Measurements from ENCODE around the gene GRIA3. TPM values are rescaled to one million over a fixed set of nuclear protein-coding genes. Genes with fewer than 3 reads are reported as not detected.
A peak's percentile ranks its signal among the peaks of the same experiment; 100 is the strongest.

GRIA3 gene
- total RNA-seq, 2 experiments from 2014 or later: not detected

DNA sequence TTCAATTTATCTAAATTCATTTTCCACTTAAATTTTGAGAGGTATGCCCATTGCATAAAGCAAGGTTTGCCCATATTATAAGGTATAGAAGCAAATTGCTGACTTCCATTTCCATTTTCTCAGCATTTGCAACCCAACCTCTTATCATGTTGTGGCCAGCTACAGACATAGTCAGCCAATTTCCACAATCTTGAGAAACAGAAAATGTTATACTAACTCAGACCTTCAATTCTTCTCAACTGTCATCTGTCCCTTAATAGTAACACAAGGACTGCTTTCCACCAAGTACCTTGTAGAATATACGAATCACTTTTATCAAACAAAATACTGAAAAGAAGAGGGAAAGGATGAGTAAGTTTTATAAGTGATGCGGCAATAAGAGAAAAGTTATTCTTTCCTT, 11.2 kb upstream of the GRIA3 start:
- intact Hi-C loops (cut with DNase I, micrococcal nuclease): no loop called here
- H3K4me3 Mint-ChIP-seq: no peak overlapping the region
- DNase-seq (no peak), ATAC-seq (no peak)
- CTCF ChIA-PET: interaction anchor here (1.2 kb wide), 1 partner anchor 30 kb away, joined by 3 read pairs; no protein-coding TSS in a partner anchor
- POLR2A ChIA-PET: no interaction called here
- no peak overlapping the region for H3K27ac Mint-ChIP-seq
- peaks cover 2% of the 10 kb centered on the region for H3K27me3 Mint-ChIP-seq
- no peaks in the 10 kb centered on the region for H3K4me1 Mint-ChIP-seq
- H3K9me3 Mint-ChIP-seq (ENCODE audit: low read depth): no peaks in the 10 kb centered on the region
- H3K36me3 Mint-ChIP-seq (ENCODE audit: low read depth): no peaks in the 10 kb centered on the region

DNA sequence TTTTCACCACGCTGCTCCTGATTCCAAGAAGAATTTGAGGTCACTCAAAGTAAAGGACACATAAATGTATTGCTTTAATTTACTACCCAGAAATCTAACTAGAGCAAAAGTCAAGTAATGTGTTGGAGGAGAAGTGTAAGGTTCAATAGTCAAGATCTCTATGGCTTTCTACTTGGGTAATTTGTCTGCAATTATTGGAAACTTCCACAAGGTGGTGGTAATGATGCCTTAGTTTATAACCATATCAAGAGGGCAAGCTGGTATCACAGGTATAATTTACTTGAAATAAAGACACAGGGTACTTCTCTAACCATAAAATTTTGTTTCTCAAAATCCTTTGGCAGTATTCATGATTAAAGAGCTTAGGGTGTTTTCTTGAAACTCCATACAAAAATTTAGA, 10.2 kb upstream of the GRIA3 start:
- POLR2A ChIA-PET: no interaction called here
- peaks cover 2% of the 10 kb centered on the region for H3K27me3 Mint-ChIP-seq

DNA sequence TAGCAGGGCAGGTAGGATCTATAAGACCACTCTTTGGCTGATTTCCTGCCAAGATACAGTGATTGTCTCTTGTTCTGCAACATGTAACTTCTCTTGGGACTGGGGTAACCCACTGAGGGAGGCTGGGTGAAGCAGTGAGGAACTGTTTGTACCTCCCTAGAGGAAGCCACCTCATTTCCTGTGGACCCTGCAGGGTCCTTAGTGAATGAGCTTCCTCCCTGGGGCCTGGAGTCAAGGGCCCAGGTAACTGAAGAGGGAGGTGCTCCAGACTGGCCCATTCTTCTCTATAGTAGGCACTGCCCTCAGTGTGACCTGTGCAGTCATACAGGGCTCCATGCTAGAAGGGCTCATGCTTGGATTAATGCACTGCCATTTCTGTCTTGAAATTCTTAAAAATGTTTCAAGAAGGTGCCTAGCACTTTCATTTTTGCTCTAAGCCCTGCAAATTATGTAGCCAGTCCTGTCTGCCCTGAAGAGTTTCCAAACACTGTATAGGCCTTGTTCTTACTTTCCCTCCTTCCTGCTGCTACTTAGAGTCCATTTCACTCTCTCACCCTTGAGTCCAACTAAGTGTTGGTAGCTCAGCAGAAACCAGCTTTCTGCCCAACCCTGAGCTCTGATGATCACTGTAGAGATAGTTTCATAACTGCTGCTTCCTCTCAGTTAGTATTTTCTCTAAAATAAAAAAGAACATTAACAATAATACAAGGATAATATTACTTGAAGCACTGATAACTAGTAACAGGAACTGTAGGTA, 8.5 kb upstream of the GRIA3 start:
- ATAC-seq (no peak), DNase-seq (no peak)
- Mint-ChIP-seq H3K27ac (no peak overlapping the region), H3K4me1 (no peaks in the 10 kb centered on the region), H3K9me3 (ENCODE audit: low read depth) (no peaks in the 10 kb centered on the region), H3K36me3 (ENCODE audit: low read depth) (no peaks in the 10 kb centered on the region), H3K4me3 (no peak overlapping the region), H3K27me3 (no peaks in the 10 kb centered on the region)
- ChIA-PET POLR2A (no interaction called here), CTCF (interaction anchor here (0.6 kb wide), 1 partner anchor 9 kb away, joined by 3 read pairs; no protein-coding TSS in a partner anchor)
- intact Hi-C loops (cut with DNase I, micrococcal nuclease): loop anchor here in 1 of 2 experiments (5.0 kb wide), 1 partner anchor 247 kb away; no protein-coding TSS in a partner anchor

More for the DNA sequence above, 10.2 kb upstream of the GRIA3 start:
- DNase-seq (no peak), ATAC-seq (no peak)
- H3K4me1 Mint-ChIP-seq: no peaks in the 10 kb centered on the region
- no peaks in the 10 kb centered on the region for H3K36me3 Mint-ChIP-seq (ENCODE audit: low read depth)
- intact Hi-C loops (cut with DNase I, micrococcal nuclease): no loop called here
- H3K4me3 Mint-ChIP-seq: no peak overlapping the region
- H3K27ac Mint-ChIP-seq: no peak overlapping the region
- CTCF ChIA-PET: interaction anchor here (1.2 kb wide), 1 partner anchor 29 kb away, joined by 3 read pairs; no protein-coding TSS in a partner anchor
- no peaks in the 10 kb centered on the region for H3K9me3 Mint-ChIP-seq (ENCODE audit: low read depth)

DNA sequence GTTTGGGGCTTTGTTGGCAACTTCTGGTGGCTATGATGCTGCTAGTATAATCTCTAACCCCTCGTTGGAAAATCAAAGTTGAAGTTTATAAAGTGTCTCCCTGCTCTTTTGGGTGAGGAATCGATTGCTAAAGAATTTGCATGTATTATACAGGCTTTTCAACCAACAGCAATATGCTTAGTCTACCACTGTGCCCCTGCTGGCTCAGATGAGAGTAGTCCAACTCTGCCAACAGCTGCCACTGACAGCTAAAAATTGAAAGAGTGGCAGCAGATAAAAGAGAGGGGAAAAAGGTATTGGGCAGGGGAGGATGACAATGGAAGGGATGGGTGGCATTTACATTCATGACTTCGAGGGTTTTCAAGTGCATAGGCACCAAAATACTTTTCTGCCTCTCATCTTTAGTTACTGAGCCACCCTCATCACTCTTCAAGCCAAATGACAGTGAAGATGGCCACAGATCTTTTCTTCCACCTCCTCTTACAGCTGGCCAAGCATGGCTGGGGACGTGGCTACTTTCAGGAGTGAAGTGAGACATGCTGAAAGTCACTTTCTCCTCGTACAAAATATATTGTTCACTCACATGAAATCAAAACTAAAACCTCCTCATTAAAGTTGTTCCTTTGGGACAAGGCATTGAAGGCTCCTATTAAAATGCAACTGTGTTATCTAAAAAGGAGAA, 2.7 kb upstream of the GRIA3 start:
- H3K4me3 Mint-ChIP-seq: no peak overlapping the region
- no peak for ATAC-seq
- POLR2A ChIA-PET: no interaction called here
- no peak for DNase-seq
- intact Hi-C loops (cut with DNase I, micrococcal nuclease): no loop called here
- H3K4me1 Mint-ChIP-seq: peaks cover 10% of the 10 kb centered on the region
- H3K27me3 Mint-ChIP-seq: peaks cover 25% of the 10 kb centered on the region
- H3K27ac Mint-ChIP-seq: no peak overlapping the region
- H3K36me3 Mint-ChIP-seq (ENCODE audit: low read depth): no peaks in the 10 kb centered on the region
- no peaks in the 10 kb centered on the region for H3K9me3 Mint-ChIP-seq (ENCODE audit: low read depth)
- CTCF ChIA-PET: no interaction called here

DNA sequence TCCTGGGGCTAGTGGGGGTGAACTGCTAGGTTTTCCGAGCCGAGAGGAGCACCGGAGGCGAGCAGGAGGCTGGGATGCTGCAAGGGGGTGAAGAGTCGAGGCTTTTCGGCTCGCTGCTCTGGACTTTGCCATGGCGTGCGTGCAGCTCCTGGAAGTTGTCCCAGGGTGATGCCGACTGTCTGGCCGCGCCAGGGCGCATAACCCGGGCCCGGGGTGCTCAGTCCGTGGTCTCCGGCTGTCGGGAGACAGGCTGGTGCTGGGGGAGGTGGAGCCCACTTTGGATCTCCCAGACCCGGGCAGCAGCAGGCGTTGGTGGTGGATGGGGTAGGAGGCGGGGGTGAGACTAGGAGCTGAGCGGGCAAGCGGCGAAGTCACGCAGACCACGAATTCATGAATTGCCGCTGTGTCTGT, 793 bp downstream of the GRIA3 start:
- Mint-ChIP-seq H3K36me3 (ENCODE audit: low read depth) (no peaks in the 10 kb centered on the region), H3K4me3 (no peak overlapping the region), H3K4me1 (peaks cover 10% of the 10 kb centered on the region), H3K27ac (no peak overlapping the region), H3K9me3 (ENCODE audit: low read depth) (no peaks in the 10 kb centered on the region), H3K27me3 (peaks cover 37% of the 10 kb centered on the region)
- intact Hi-C loops (cut with DNase I, micrococcal nuclease): no loop called here
- ATAC-seq: no peak
- CTCF ChIA-PET: no interaction called here
- POLR2A ChIA-PET: no interaction called here
- DNase-seq: peak; percentile 3

DNA sequence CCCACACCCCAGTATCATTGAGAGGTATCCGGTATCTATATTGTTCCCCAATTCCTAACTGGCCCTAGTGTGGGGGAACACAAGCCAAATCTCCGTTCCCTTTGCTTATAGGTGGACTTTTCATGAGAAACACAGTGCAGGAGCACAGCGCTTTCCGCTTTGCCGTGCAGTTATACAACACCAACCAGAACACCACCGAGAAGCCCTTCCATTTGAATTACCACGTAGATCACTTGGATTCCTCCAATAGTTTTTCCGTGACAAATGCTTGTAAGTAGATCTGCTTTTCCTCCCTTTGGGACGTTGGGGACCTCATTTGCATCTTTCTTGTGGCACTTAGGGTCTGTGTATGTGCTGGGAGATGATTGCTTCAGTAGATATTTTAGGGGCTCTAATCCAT, 1.6 kb downstream of the GRIA3 start:
- no peak overlapping the region for H3K4me3 Mint-ChIP-seq
- DNase-seq: no peak
- no peaks in the 10 kb centered on the region for H3K36me3 Mint-ChIP-seq (ENCODE audit: low read depth)
- H3K9me3 Mint-ChIP-seq (ENCODE audit: low read depth): no peaks in the 10 kb centered on the region
- peaks cover 37% of the 10 kb centered on the region for H3K27me3 Mint-ChIP-seq
- CTCF ChIA-PET: no interaction called here
- H3K4me1 Mint-ChIP-seq: peaks cover 10% of the 10 kb centered on the region
- intact Hi-C loops (cut with DNase I, micrococcal nuclease): no loop called here
- POLR2A ChIA-PET: no interaction called here
- H3K27ac Mint-ChIP-seq: no peak overlapping the region
- no peak for ATAC-seq

DNA sequence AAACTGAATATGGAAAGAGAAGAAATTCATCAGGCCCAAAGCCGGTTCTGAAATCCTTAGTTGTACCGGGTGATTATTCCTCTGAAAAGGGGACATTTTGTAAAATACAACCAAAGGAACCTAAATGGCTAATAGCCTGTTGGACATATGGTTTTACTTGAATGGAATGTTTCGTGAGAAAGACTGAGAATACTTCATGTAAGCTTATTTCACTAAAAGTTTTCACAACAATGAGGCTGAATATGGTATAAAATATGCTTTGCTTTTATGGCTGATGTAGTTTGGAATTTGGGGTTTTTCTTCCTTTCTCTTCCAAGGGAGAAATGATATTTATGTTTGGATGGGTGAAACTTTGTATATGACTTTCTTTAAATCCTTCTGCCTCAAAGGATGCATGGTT, 2.7 kb downstream of the GRIA3 start:
- Mint-ChIP-seq H3K27me3 (peaks cover 37% of the 10 kb centered on the region), H3K36me3 (ENCODE audit: low read depth) (no peaks in the 10 kb centered on the region), H3K9me3 (ENCODE audit: low read depth) (no peaks in the 10 kb centered on the region), H3K27ac (no peak overlapping the region), H3K4me1 (peaks cover 10% of the 10 kb centered on the region), H3K4me3 (no peak overlapping the region)
- DNase-seq (no peak), ATAC-seq (no peak)
- POLR2A ChIA-PET: no interaction called here
- CTCF ChIA-PET: no interaction called here
- intact Hi-C loops (cut with DNase I, micrococcal nuclease): no loop called here

DNA sequence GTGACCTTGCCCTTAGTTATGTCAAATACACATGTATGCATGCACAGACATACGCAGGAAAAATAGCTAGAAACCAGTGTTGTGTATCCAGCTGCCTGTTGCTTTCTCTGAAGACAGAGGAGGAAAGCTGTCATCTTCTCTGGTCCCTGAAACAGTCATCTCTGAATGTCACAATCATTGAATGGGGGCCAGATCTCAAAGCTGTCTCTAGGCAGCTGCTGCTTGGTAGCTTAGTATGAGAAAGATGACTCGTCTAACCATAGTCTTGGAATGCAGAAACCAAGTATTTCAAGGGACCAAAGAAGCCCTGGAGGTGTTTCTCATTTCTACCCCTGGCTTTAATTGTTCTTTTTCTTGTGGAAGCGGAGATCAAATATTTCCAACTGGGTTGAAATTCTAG, 4.0 kb downstream of the GRIA3 start:
- DNase-seq (no peak), ATAC-seq (no peak)
- Mint-ChIP-seq H3K27ac (no peak overlapping the region), H3K36me3 (ENCODE audit: low read depth) (no peaks in the 10 kb centered on the region), H3K4me3 (no peak overlapping the region), H3K27me3 (peaks cover 32% of the 10 kb centered on the region), H3K4me1 (peaks cover 10% of the 10 kb centered on the region), H3K9me3 (ENCODE audit: low read depth) (no peaks in the 10 kb centered on the region)
- CTCF ChIA-PET: no interaction called here
- POLR2A ChIA-PET: no interaction called here
- intact Hi-C loops (cut with DNase I, micrococcal nuclease): no loop called here

DNA sequence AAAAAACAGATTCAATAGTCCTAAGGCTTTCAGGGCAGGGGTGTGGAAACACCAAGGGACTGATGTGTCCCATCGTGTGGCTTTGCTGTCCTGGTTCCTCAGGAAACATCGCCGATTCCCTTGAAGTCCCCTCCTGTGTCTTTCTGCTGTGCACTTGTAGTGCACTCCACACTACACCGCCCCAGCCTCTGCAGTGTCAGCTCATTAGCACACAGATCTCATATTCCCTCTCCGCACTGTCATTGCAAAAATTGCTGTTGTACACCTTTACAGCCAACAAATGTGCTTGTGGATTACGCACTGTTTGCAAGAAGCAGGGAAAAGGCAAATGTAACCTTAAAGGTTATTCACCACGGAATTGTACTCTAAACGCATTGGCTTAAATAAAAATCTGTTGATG, 5.3 kb downstream of the GRIA3 start:
- Mint-ChIP-seq H3K4me1 (peaks cover 3% of the 10 kb centered on the region), H3K9me3 (ENCODE audit: low read depth) (no peaks in the 10 kb centered on the region), H3K36me3 (ENCODE audit: low read depth) (no peaks in the 10 kb centered on the region), H3K27me3 (peaks cover 22% of the 10 kb centered on the region), H3K4me3 (no peak overlapping the region), H3K27ac (no peak overlapping the region)
- POLR2A ChIA-PET: no interaction called here
- intact Hi-C loops (cut with DNase I, micrococcal nuclease): no loop called here
- DNase-seq (no peak), ATAC-seq (no peak)
- CTCF ChIA-PET: no interaction called here

DNA sequence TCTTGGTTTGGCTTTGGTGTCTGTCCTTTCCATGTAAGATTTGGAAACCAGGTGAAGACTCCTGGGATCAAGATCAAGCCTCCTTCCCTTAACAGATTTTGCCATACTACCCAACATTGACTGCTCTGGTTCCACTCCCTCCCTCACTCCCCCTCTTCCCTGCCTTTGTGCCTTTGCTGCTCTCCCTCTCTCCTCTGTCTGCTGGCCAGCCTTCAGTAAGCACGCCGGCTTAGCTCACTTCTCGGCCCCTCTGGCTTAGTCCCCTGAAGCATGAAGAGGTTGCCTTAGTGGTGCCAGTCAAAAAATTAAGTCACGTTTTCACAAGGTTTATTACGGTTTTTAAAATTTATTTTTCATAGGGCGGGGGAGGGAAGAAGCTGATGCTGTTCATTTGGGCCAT, 6.0 kb downstream of the GRIA3 start:
- Mint-ChIP-seq H3K4me1 (peaks cover 3% of the 10 kb centered on the region), H3K36me3 (ENCODE audit: low read depth) (no peaks in the 10 kb centered on the region), H3K9me3 (ENCODE audit: low read depth) (no peaks in the 10 kb centered on the region), H3K27me3 (peaks cover 22% of the 10 kb centered on the region), H3K27ac (no peak overlapping the region), H3K4me3 (no peak overlapping the region)
- intact Hi-C loops (cut with DNase I, micrococcal nuclease): no loop called here
- CTCF ChIA-PET: no interaction called here
- POLR2A ChIA-PET: no interaction called here
- ATAC-seq: no peak
- no peak for DNase-seq

DNA sequence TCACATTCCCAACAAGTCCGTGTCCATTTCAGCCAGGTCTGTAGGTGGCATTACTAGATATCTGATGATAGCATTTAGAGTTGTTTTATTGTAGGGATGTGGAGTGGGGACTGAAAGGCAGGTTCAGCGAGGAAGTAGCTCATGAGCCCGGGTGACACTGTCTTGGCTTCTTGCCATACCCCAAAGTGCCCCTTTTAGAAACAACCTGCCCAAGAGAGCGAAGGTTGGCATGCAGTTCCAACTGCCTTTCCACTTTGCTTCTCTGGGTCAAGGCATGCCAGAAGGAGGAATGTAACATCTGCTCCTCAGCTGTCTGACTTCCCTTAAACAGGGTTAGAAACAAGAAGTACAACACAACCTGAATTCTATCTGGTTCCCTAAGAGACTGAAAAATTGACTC, 9.0 kb downstream of the GRIA3 start:
- H3K27ac Mint-ChIP-seq: no peak overlapping the region
- no peak for ATAC-seq
- H3K36me3 Mint-ChIP-seq (ENCODE audit: low read depth): no peaks in the 10 kb centered on the region
- intact Hi-C loops (cut with DNase I, micrococcal nuclease): no loop called here
- DNase-seq: no peak
- peaks cover 6% of the 10 kb centered on the region for H3K27me3 Mint-ChIP-seq
- no peaks in the 10 kb centered on the region for H3K4me1 Mint-ChIP-seq
- POLR2A ChIA-PET: no interaction called here
- no peaks in the 10 kb centered on the region for H3K9me3 Mint-ChIP-seq (ENCODE audit: low read depth)
- CTCF ChIA-PET: no interaction called here
- H3K4me3 Mint-ChIP-seq: no peak overlapping the region

DNA sequence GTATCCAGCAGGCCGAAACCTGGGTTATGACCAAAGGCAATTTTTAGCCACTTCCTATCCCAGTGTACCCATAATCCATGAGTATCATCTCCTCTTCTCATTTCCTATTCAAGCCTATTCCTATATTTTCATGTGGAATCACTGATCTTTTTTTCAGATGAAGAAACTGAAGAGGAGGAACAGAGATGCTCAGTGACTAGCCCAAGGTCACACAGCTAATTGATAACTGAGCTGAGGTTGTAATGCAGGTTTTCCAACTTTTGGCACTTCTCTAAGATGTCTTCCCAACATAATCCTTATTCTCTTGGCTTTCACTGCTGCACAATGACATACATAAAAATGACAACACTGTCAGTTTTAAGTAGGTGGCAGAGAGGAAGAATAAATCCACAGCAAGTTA, 15.3 kb downstream of the GRIA3 start:
- Mint-ChIP-seq H3K4me3 (no peak overlapping the region), H3K4me1 (no peaks in the 10 kb centered on the region), H3K27me3 (no peaks in the 10 kb centered on the region), H3K9me3 (ENCODE audit: low read depth) (no peaks in the 10 kb centered on the region), H3K36me3 (ENCODE audit: low read depth) (no peaks in the 10 kb centered on the region), H3K27ac (no peak overlapping the region)
- POLR2A ChIA-PET: no interaction called here
- intact Hi-C loops (cut with DNase I, micrococcal nuclease): no loop called here
- DNase-seq: no peak
- CTCF ChIA-PET: no interaction called here
- no peak for ATAC-seq

Data from activated CD4-positive, alpha-beta T cell treated with anti-CD3 and anti-CD28 coated beads for 36 hours (primary cell).